K562 (cell line): Measurements from ENCODE around the gene PLA2G4A. TPM values are rescaled to one million over a fixed set of nuclear protein-coding genes. Genes with fewer than 3 reads are reported as not detected.

ENCODE experiments used
- ATAC-seq: fragments of 200-7000 bp; cut with Tn5 transposase; 3 replicates; pipeline ENCODE4 v1.9.1; 2020; ENCODE audit warnings: moderate library complexity
- BruUV-seq: library from RNA; stranded (reverse); fragments of 400-500 nt; replicated peaks from 2 replicates; lab custom pipeline; 2021; lab: Mats Ljungman, UMichigan
- CTCF ChIA-PET: fragments of 300-600 bp; formaldehyde crosslinking; extraction: SDS; loops from one replicate; lab custom pipeline; 2021; ENCODE audit warnings: low intra/inter-chr PET ratio; lab: Yijun Ruan, JAX
- POLR2A ChIA-PET: fragments of 300-600, 350-650 bp; sonication (Branson Sonifier 250); formaldehyde crosslinking; extraction: SDS; loops from one replicate; lab custom pipeline; 2021; ENCODE audit warnings: antibody characterized with exemption, inconsistent platforms; lab: Yijun Ruan, JAX
- DNase-seq, 4 experiments: peaks; one replicate each; pipeline versions ENCODE4 v3.0.0 to v3.0.0-alpha.2; 2011 to 2018; ENCODE audit warnings: low spot score in 3 of 4, mixed read lengths in 3 of 4; ENCODE audit errors: extremely low read depth in 1 of 4
- FAIRE-seq: peaks from 2 replicates; lab custom pipeline; 2011; peaks lifted over from hg19 to GRCh38; lab: Jason Lieb, UNC
- H2AFZ ChIP-seq: 2 replicates; pipeline ENCODE4 v1.6.0; 2011; ENCODE audit warnings: low read depth, low read length, control low read depth, inconsistent platforms
- H3K27ac ChIP-seq: fragments of 200-600 bp; 3 replicates; pipeline ENCODE4 v1.8.0; 2011; ENCODE audit warnings: low read depth, mild to moderate bottlenecking, control low read depth, inconsistent platforms, low read length, moderate library complexity, mixed read lengths; ENCODE audit errors: extremely low read depth
- H3K27me3 ChIP-seq, 2 experiments: fragments of 300-600 bp in 1 of 2; 2 replicates in 1 of 2; 3 replicates in 1 of 2; pipeline versions ENCODE4 v1.6.0 to v1.8.0; 2011; ENCODE audit warnings: inconsistent platforms in 2 of 2, low read length in 2 of 2, mild to moderate bottlenecking in 1 of 2, mixed read lengths in 1 of 2, moderate library complexity in 1 of 2; ENCODE audit not compliant: control insufficient read depth in 2 of 2, insufficient read depth in 2 of 2
- H3K36me3 ChIP-seq: fragments of 300-600 bp; 3 replicates; pipeline ENCODE4 v1.8.0; 2011; ENCODE audit warnings: mild to moderate bottlenecking, low read length, inconsistent platforms; ENCODE audit not compliant: control insufficient read depth, insufficient read depth
- H3K4me1 ChIP-seq, 2 experiments: fragments of 200-600 bp in 1 of 2; replicated peaks in 1 of 2; 2 replicates in 1 of 2; 3 replicates in 1 of 2; pipeline versions ENCODE4 v1.5.1 to v1.8.0; 2011; ENCODE audit warnings: inconsistent platforms in 2 of 2, low read length in 2 of 2, mild to moderate bottlenecking in 1 of 2, mixed read lengths in 1 of 2, moderate library complexity in 1 of 2; ENCODE audit not compliant: control insufficient read depth in 2 of 2, insufficient read depth in 2 of 2
- H3K4me2 ChIP-seq: 2 replicates; pipeline ENCODE4 v1.6.1; 2011; ENCODE audit warnings: low read length, control low read depth, inconsistent platforms, mixed read lengths; ENCODE audit not compliant: insufficient read depth
- H3K4me3 ChIP-seq: fragments of 200-600 bp; sonication (generic), shearing (Covaris generic); 2 replicates; pipeline ENCODE4 v1.5.1; 2016; ENCODE audit warnings: control low read depth, inconsistent platforms
- H3K79me2 ChIP-seq: fragments of 200-600 bp; 3 replicates; pipeline ENCODE4 v1.8.0; 2011; ENCODE audit warnings: low read length, inconsistent platforms; ENCODE audit not compliant: control insufficient read depth, insufficient read depth
- H3K9ac ChIP-seq, 2 experiments: 2 replicates each; pipeline versions ENCODE4 v1.6.0 to v1.6.1; 2011; ENCODE audit warnings: low read depth in 2 of 2, low read length in 2 of 2, control low read depth in 1 of 2, inconsistent platforms in 1 of 2, mild to moderate bottlenecking in 1 of 2, mixed read lengths in 1 of 2; ENCODE audit not compliant: insufficient read depth in 1 of 2
- H3K9me1 ChIP-seq: one replicate; pipeline ENCODE4 v1.6.0; 2011; ENCODE audit warnings: inconsistent platforms, mild to moderate bottlenecking, low read length, moderate library complexity; ENCODE audit not compliant: control insufficient read depth, insufficient read depth
- H3K9me3 ChIP-seq: replicated peaks from 2 replicates; pipeline ENCODE4 v1.5.1; 2011; ENCODE audit warnings: low read depth, low read length, inconsistent platforms; ENCODE audit not compliant: control insufficient read depth, insufficient read depth
- H4K20me1 ChIP-seq: replicated peaks from 2 replicates; pipeline ENCODE4 v1.6.1; 2011; ENCODE audit warnings: low read length, inconsistent platforms, mixed read lengths; ENCODE audit not compliant: control insufficient read depth, insufficient read depth
- AFF4 ChIP-seq: sonication (generic); formaldehyde crosslinking; IDR thresholded peaks from 2 replicates; pipeline ENCODE4 v1.8.0; 2023; ENCODE audit warnings: mild to moderate bottlenecking, missing genetic modification reagents
- DNMT1 ChIP-seq: fragments of 450-650 bp; IDR thresholded peaks from 2 replicates; pipeline ENCODE4 v1.6.1; 2016; ENCODE audit warnings: antibody characterized with exemption, mild to moderate bottlenecking
- MCM3 ChIP-seq: fragments of 450-650 bp; IDR thresholded peaks from 2 replicates; pipeline ENCODE4 v1.6.1; 2016
- PHB ChIP-seq: fragments of 250-450 bp; sonication (Bioruptor Pico); IDR thresholded peaks from 2 replicates; pipeline ENCODE4 v1.5.0; 2021
- PTRF ChIP-seq: fragments of 450-650 bp; IDR thresholded peaks from 2 replicates; pipeline ENCODE4 v1.6.1; 2016; ENCODE audit warnings: mild to moderate bottlenecking, missing genetic modification characterization, missing compliant biosample characterization
- UBTF ChIP-seq, 2 experiments: IDR thresholded peaks; 2 replicates each; pipeline ENCODE4 v1.6.1; 2012; ENCODE audit warnings: improper control_type of control experiment in 2 of 2, low read depth in 2 of 2, low read length in 2 of 2, borderline replicate concordance in 1 of 2
- ZNF444 ChIP-seq: fragments of 250-450 bp; sonication (Bioruptor Pico); IDR thresholded peaks from 2 replicates; pipeline ENCODE4 v1.4.0; 2020; ENCODE audit warnings: mild to moderate bottlenecking, moderate library complexity
- WGBS: fragments of 100-300 bp; shearing (Covaris generic); methylation state at CpG from one replicate; pipeline ENCODE4 v1.1.6; 2016; ENCODE audit warnings: low coverage, mixed read lengths; ENCODE audit not compliant: insufficient coverage; ENCODE audit errors: missing lambda C conversion rate; 5-methylcytosine and 5-hydroxymethylcytosine counted together
- in situ Hi-C: fragments of 300-500 bp; cut with MboI; formaldehyde crosslinking; loops from 4 replicates; pipeline ENCODE4 v1.15.0; 2018; ENCODE audit warnings: inconsistent platforms, mixed read lengths
- intact Hi-C: fragments of 100-400 bp; cut with micrococcal nuclease; formaldehyde crosslinking; loops from 2 replicates; pipeline ENCODE4 v1.14.2; 2022
- polyA plus RNA-seq, 8 experiments: library from polyadenylated mRNA; depleted of rRNA in 4 of 8; stranded (reverse) in 5 of 8; unstranded in 3 of 8; fragments of >200 nt; fragmentation: Nextera tagmentation in 2 of 8; fragmentation: Illumina TruSeq in 1 of 8; extraction: Ambion mirVana in 2 of 8; extraction: Trizol in 1 of 8; gene quantifications; 2 replicates each; pipeline versions ENCODE4 v1.2.1 to v1.2.3, GENCODE V29; 2011 to 2014; ENCODE audit warnings: inconsistent platforms in 1 of 8, missing spikeins in 1 of 8
- total RNA-seq, 7 experiments: library from RNA; depleted of rRNA in 6 of 7; stranded (reverse); fragments of >200 nt in 6 of 7; fragmentation: Illumina TruSeq in 2 of 7; extraction: Trizol in 2 of 7; gene quantifications; 2 replicates each; pipeline versions ENCODE4 v1.2.1 to v1.2.3, GENCODE V29; 2011 to 2021; ENCODE audit warnings: low replicate concordance in 1 of 7

The PLA2G4A gene
- total and polyA plus RNA-seq, 9 of the 15 experiments (the other 6 are each of a cell fraction or from before 2014, with no cell fraction given): 0.04 to 0.71 (median 0.22) TPM; not detected in 4

GRCh38 chr1:186897008-186897407 is 68.3 kb downstream of the PLA2G4A start:
- H3K4me1 ChIP-seq: no peaks in the 10 kb centered on the region
- H3K4me3 ChIP-seq: no peak overlapping the region
- no peak overlapping the region for H3K4me2 ChIP-seq
- H3K36me3 ChIP-seq: no peaks in the 10 kb centered on the region
- no peaks in the 10 kb centered on the region for H3K9me3 ChIP-seq
- intact Hi-C loops: no loop called here
- no peaks in the 10 kb centered on the region for H4K20me1 ChIP-seq
- H3K9ac ChIP-seq: no peak overlapping the region
- FAIRE-seq (no peak), ATAC-seq (no peak), DNase-seq (no peak)
- TF ChIP-seq UBTF (IDR thresholded peaks at IDR 0.05; ENCODE audit: borderline replicate concordance in 1 of 2, low read depth in 2 of 2, low read length in 2 of 2) (no peak), ZNF444 (no peak), PTRF (tag) (no peak), AFF4 (CRISPR knock-in tag) (no peak), DNMT1 (no peak), MCM3 (no peak), PHB (CRISPR knock-in tag) (no peak)
- ChIA-PET POLR2A (interaction anchor here (0.7 kb wide), 1 partner anchor 16 kb away, joined by 3 read pairs; no protein-coding TSS in a partner anchor), CTCF (no interaction called here)
- in situ Hi-C loops: loop anchor here (10.0 kb wide), 1 partner anchor 1398 kb away; no protein-coding TSS in a partner anchor
- BruUV-seq: no TSS peak
- H3K9me1 ChIP-seq: no peaks in the 10 kb centered on the region
- H2AFZ ChIP-seq: no peak overlapping the region
- no peaks in the 10 kb centered on the region for H3K27me3 ChIP-seq
- H3K27ac ChIP-seq: no peak overlapping the region
- 0% methylated on average over 3 of the region's 3 CpGs for WGBS
- H3K79me2 ChIP-seq: no peaks in the 10 kb centered on the region
